ENCODE data around the gene SLC13A4. TPM values are rescaled to one million over a fixed set of nuclear protein-coding genes. Genes with fewer than 3 reads are reported as not detected.

Gene SLC13A4
- total and polyA plus RNA-seq, 2 of the 4 experiments (the other 2 are of a cell fraction): 0.10 TPM; not detected in 1

GRCh38 chr7:135690566-135690965, 37.4 kb downstream of the SLC13A4 start:
- ChIA-PET CTCF (interaction anchor here (0.6 to 0.7 kb wide), 2 partner anchors 28 to 109 kb away, joined by 3 to 4 read pairs; partner anchors contain the start of gene STMP1), POLR2A (ENCODE audit: unreplicated experiment) (no interaction called here)
- WGBS, 2 experiments (ENCODE audit: extremely low coverage in 2 of 2, insufficient read length in 1 of 2): 83% methylated on average over 1 of the region's 3 CpGs; no CpG with 5 or more reads in 1 of the 2 experiments
- Histone ChIP-seq H4K20me1 (ENCODE audit: insufficient read depth, low read length) (no peaks in the 10 kb centered on the region), H4K8ac (ENCODE audit: low read depth in 2 of 2, low read length in 2 of 2) (peak overlapping the region in 1 of 2 experiments; percentile 59; a peak in 1 of 4 replicates), H2BK20ac (ENCODE audit: low read depth, low read length) (0 out of 2 replicates have a peak overlapping the region, but pooled peaks have one; percentile 62), H2BK15ac (ENCODE audit: low read depth, low read length) (peak overlapping the region; percentile 88; the same call in 1 of the 3 replicates), H3K9me3 (ENCODE audit: control insufficient read depth, insufficient read depth, low read length) (no peaks in the 10 kb centered on the region), H3K27ac (ENCODE audit: insufficient read depth, low read length) (no peak overlapping the region), H3K79me1 (ENCODE audit: low read depth in 1 of 2, low read length in 2 of 2) (peaks cover 5 to 26% of the 10 kb centered on the region in 2 experiments; a peak in 3 of 4 replicates), H3K4ac (ENCODE audit: low read depth, low read length) (peak overlapping the region; percentile 55; the same call in 1 of the 2 replicates), H2AK9ac (replicated peaks; ENCODE audit: low read depth, low read length, poor library complexity) (peak overlapping the region; percentile 93), H3K56ac (ENCODE audit: extremely low read depth, insufficient read depth, low read length) (no peak overlapping the region), H3K27me3 (ENCODE audit: control insufficient read depth, insufficient read depth, low read length) (no peaks in the 10 kb centered on the region), H3K18ac (ENCODE audit: low read depth, low read length) (no peak overlapping the region; the same call in 1 of the 2 replicates), H2BK120ac (ENCODE audit: low read depth, low read length) (peak overlapping the region; percentile 71), H2AFZ (replicated peaks; ENCODE audit: low read length, poor library complexity) (peak overlapping the region; percentile 67), H3K4me1 (ENCODE audit: control insufficient read depth, insufficient read depth, low read length) (peaks cover 2% of the 10 kb centered on the region), H3K36me3 (ENCODE audit: control insufficient read depth, insufficient read depth, low read length) (peaks cover 2% of the 10 kb centered on the region), H2AK5ac (ENCODE audit: low read depth, low read length) (peak overlapping the region; percentile 98), H3K14ac (replicated peaks; ENCODE audit: low read depth, low read length) (peak overlapping the region; percentile 85; the same call in 1 of the 2 replicates), H3K23ac (ENCODE audit: low read depth, low read length) (peak overlapping the region; percentile 52), H2BK5ac (ENCODE audit: low read depth, low read length, poor library complexity, severe bottlenecking) (peak overlapping the region; percentile 24), H3K9me1 (ENCODE audit: insufficient read depth, low read length) (peaks cover 13% of the 10 kb centered on the region), H3K4me2 (ENCODE audit: low read depth, low read length) (no peak overlapping the region), H3K9ac (ENCODE audit: low read depth, low read length) (no peak overlapping the region), H3K4me3 (ENCODE audit: insufficient read depth, low read depth, low read length) (no peak overlapping the region), H4K91ac (ENCODE audit: insufficient read depth, low read depth, low read length) (no peak overlapping the region), H4K5ac (ENCODE audit: low read depth, low read length) (no peak overlapping the region)
- dilution Hi-C loops (cut with HindIII; ENCODE audit: low sequenced_read_pairs, unreplicated experiment) (no loop called here), in situ Hi-C loops (cut with MboI; ENCODE audit: low sequenced_read_pairs) (no loop called here), intact Hi-C loops (cut with micrococcal nuclease) (no loop called here)
- peak; percentile 72 for ATAC-seq (ENCODE audit: low read depth)
- peak; percentile 72 for DNase-seq
- BruUV-seq (replicated peaks): no TSS peak
- TF ChIP-seq RFX5 (IDR thresholded peaks at IDR 0.05; ENCODE audit: low read depth, low read length): no peak
- no peak for TF ChIP-seq CTCF (conservative IDR thresholded peaks at IDR 0.05; ENCODE audit: low read depth, low read length)
- TF ChIP-seq USF2 (IDR thresholded peaks at IDR 0.05; ENCODE audit: low read depth, low read length): no peak
- TF ChIP-seq CEBPB (IDR thresholded peaks at IDR 0.05; ENCODE audit: low read depth, low read length): no peak
- no peak for TF ChIP-seq MAZ (IDR thresholded peaks at IDR 0.05; ENCODE audit: borderline replicate concordance, low read depth, low read length)
- no peak for TF ChIP-seq POLR2A (IDR thresholded peaks at IDR 0.05; ENCODE audit: low read depth, low read length)
- TF ChIP-seq RAD21 (IDR thresholded peaks at IDR 0.05; ENCODE audit: low read length): no peak
- no peak for TF ChIP-seq CHD1 (IDR thresholded peaks at IDR 0.05; ENCODE audit: low read depth, low read length)
- no peak for TF ChIP-seq FOS (IDR thresholded peaks at IDR 0.05; ENCODE audit: low read depth, low read length)

Data from IMR-90 (cell line).